GM23338 (cell line): Measurements from ENCODE around the gene MANEA. TPM values are rescaled to one million over a fixed set of nuclear protein-coding genes. Genes with fewer than 3 reads are reported as not detected.

ENCODE experiments used
- ATAC-seq: fragments of 200-7000 bp; cut with Tn5 transposase; 3 replicates; pipeline ENCODE4 v1.9.1; 2020
- DNase-seq: peaks from one replicate; pipeline ENCODE4 v3.0.0-alpha.2; 2015; ENCODE audit warnings: low spot score
- H2AFZ ChIP-seq: fragments of 200-600 bp; sonication (generic); 2 replicates; pipeline ENCODE4 v1.8.0; 2016; ENCODE audit warnings: antibody characterized with exemption, mild to moderate bottlenecking, moderate library complexity
- H3F3A ChIP-seq: fragments of 200-600 bp; sonication (generic); replicated peaks from 2 replicates; pipeline ENCODE4 v1.8.0; 2017; ENCODE audit warnings: antibody characterized with exemption, mixed run types, low read depth
- H3K27ac ChIP-seq: fragments of 200-600 bp; sonication (generic); 2 replicates; pipeline ENCODE4 v1.6.1; 2016; ENCODE audit warnings: low read depth
- H3K27me3 ChIP-seq: fragments of 200-600 bp; sonication (generic); 2 replicates; pipeline ENCODE4 v1.8.0; 2016; ENCODE audit warnings: mild to moderate bottlenecking, mixed run types, moderate library complexity; ENCODE audit not compliant: insufficient read depth
- H3K36me3 ChIP-seq: fragments of 200-600 bp; sonication (generic); 2 replicates; pipeline ENCODE4 v1.8.0; 2016; ENCODE audit warnings: mild to moderate bottlenecking; ENCODE audit not compliant: insufficient read depth
- H3K4me1 ChIP-seq: fragments of 200-600 bp; sonication (generic); 2 replicates; pipeline ENCODE4 v1.8.0; 2016; ENCODE audit warnings: mild to moderate bottlenecking, moderate library complexity; ENCODE audit not compliant: insufficient read depth
- H3K4me2 ChIP-seq: fragments of 200-600 bp; sonication (generic); 2 replicates; pipeline ENCODE4 v1.7.1; 2017; ENCODE audit warnings: mixed run types
- H3K4me3 ChIP-seq: fragments of 200-600 bp; sonication (generic); 2 replicates; pipeline ENCODE4 v1.6.1; 2016; ENCODE audit warnings: mixed run types
- H3K79me2 ChIP-seq: fragments of 200-600 bp; sonication (generic); replicated peaks from 2 replicates; pipeline ENCODE4 v1.8.0; 2017; ENCODE audit warnings: mild to moderate bottlenecking; ENCODE audit not compliant: insufficient read depth
- H3K9me2 ChIP-seq: fragments of 200-600 bp; sonication (generic); 2 replicates; pipeline ENCODE4 v1.8.0; 2017; ENCODE audit not compliant: insufficient read depth
- H4K20me1 ChIP-seq: fragments of 200-600 bp; sonication (generic); replicated peaks from 2 replicates; pipeline ENCODE4 v1.8.0; 2017; ENCODE audit warnings: mild to moderate bottlenecking; ENCODE audit not compliant: insufficient read depth
- H3K27ac Mint-ChIP-seq: 2 replicates; pipeline ENCODE4 v1.8.0; 2020; ENCODE audit warnings: inconsistent platforms, mild to moderate bottlenecking, moderate library complexity, mixed read lengths
- H3K27me3 Mint-ChIP-seq: 3 replicates; pipeline ENCODE4 v1.8.0; 2022; ENCODE audit warnings: low read depth, mild to moderate bottlenecking, moderate library complexity, mixed read lengths, inconsistent platforms; ENCODE audit not compliant: insufficient read depth, poor library complexity
- H3K36me3 Mint-ChIP-seq: 3 replicates; pipeline ENCODE4 v1.8.0; 2021; ENCODE audit warnings: low read depth, mild to moderate bottlenecking, inconsistent platforms, moderate library complexity, mixed read lengths
- H3K4me1 Mint-ChIP-seq: 3 replicates; pipeline ENCODE4 v1.8.0; 2020; ENCODE audit warnings: mild to moderate bottlenecking, inconsistent platforms, mixed read lengths
- H3K4me3 Mint-ChIP-seq: 3 replicates; pipeline ENCODE4 v1.8.0; 2021; ENCODE audit warnings: moderate library complexity, mild to moderate bottlenecking, inconsistent platforms, mixed read lengths
- H3K9me3 Mint-ChIP-seq: 3 replicates; pipeline ENCODE4 v1.8.0; 2020; ENCODE audit warnings: moderate library complexity, mild to moderate bottlenecking, inconsistent platforms, mixed read lengths
- CREB1 ChIP-seq: fragments of 250-450 bp; sonication (Bioruptor Pico); IDR thresholded peaks from 2 replicates; pipeline ENCODE4 v1.5.0; 2020; ENCODE audit warnings: low read depth, mild to moderate bottlenecking, moderate library complexity
- CTCF ChIP-seq, 2 experiments: fragments of 200-600 bp in 1 of 2; sonication (generic) in 1 of 2; conservative IDR thresholded peaks; 2 replicates each; pipeline versions ENCODE4 v1.5.1 to v1.6.1; 2016 to 2017; ENCODE audit warnings: antibody characterized with exemption in 2 of 2, low read depth in 2 of 2, mild to moderate bottlenecking in 2 of 2, moderate library complexity in 1 of 2
- EZH2 ChIP-seq: fragments of 200-600 bp; sonication (generic); IDR thresholded peaks from one replicate; pipeline ENCODE4 v1.8.0; 2017; ENCODE audit warnings: antibody characterized with exemption, mild to moderate bottlenecking, low read depth; ENCODE audit not compliant: unreplicated experiment
- EZH2phosphoT487 ChIP-seq: fragments of 200-600 bp; sonication (generic); IDR thresholded peaks from one replicate; pipeline ENCODE4 v1.8.1; 2018; ENCODE audit warnings: antibody characterized with exemption; ENCODE audit not compliant: unreplicated experiment
- ZNF114 ChIP-seq: fragments of 250-450 bp; sonication (Bioruptor Pico); IDR thresholded peaks from 2 replicates; pipeline ENCODE4 v1.5.0; 2020; ENCODE audit warnings: mild to moderate bottlenecking, moderate library complexity
- ZNF331 ChIP-seq: fragments of 250-450 bp; sonication (Bioruptor Pico); IDR thresholded peaks from 2 replicates; pipeline ENCODE4 v1.5.0; 2020; ENCODE audit warnings: low read depth, mild to moderate bottlenecking, moderate library complexity
- ZNF462 ChIP-seq: fragments of 250-450 bp; sonication (Bioruptor Pico); IDR thresholded peaks from 2 replicates; pipeline ENCODE4 v1.5.0; 2020; ENCODE audit warnings: mild to moderate bottlenecking, moderate library complexity
- polyA plus RNA-seq: library from polyadenylated mRNA; unstranded; fragments of >200 nt; fragmentation: Nextera tagmentation; extraction: Ambion mirVana; gene quantifications from 2 replicates; pipeline ENCODE4 v1.2.1, GENCODE V29; 2016
- total RNA-seq: library from RNA; depleted of rRNA; stranded (reverse); fragments of >200 nt; shearing (Covaris generic); gene quantifications from 2 replicates; pipeline ENCODE4 v1.2.3, GENCODE V29; 2014

The MANEA gene
- total and polyA plus RNA-seq, 2 experiments from 2014 or later: 4.8 to 9.8 TPM

GRCh38 chr6:95548188-95548786 lies 29.0 kb upstream of the MANEA start:
- H3K36me3 ChIP-seq: no peaks in the 10 kb centered on the region
- no peak overlapping the region for H3K4me2 ChIP-seq
- peak; percentile 60 for ATAC-seq
- H3K4me1 ChIP-seq: peaks cover 8% of the 10 kb centered on the region; the same call in 1 of the 2 replicates
- H3K4me3 Mint-ChIP-seq: no peak overlapping the region
- peak; percentile 15 for DNase-seq
- peaks cover 8% of the 10 kb centered on the region for H3K4me1 Mint-ChIP-seq
- H2AFZ ChIP-seq: no peak overlapping the region
- H3F3A ChIP-seq: no peaks in the 10 kb centered on the region
- no peaks in the 10 kb centered on the region for H3K36me3 Mint-ChIP-seq
- no peaks in the 10 kb centered on the region for H3K9me2 ChIP-seq
- H3K27me3 ChIP-seq: no peaks in the 10 kb centered on the region
- H4K20me1 ChIP-seq: no peaks in the 10 kb centered on the region
- H3K4me3 ChIP-seq: no peak overlapping the region
- peaks cover 5% of the 10 kb centered on the region for H3K27me3 Mint-ChIP-seq
- no peak overlapping the region for H3K27ac Mint-ChIP-seq
- H3K27ac ChIP-seq: no peak overlapping the region
- H3K79me2 ChIP-seq: no peaks in the 10 kb centered on the region
- H3K9me3 Mint-ChIP-seq: no peaks in the 10 kb centered on the region
- TF ChIP-seq CTCF (conservative IDR thresholded peaks at IDR 0.05; ENCODE audit: low read depth in 2 of 2): 0 out of 4 replicates have a peak, but pooled peaks of 1 of the 2 experiments have one; percentile 14
- TF ChIP-seq EZH2: no peak

GRCh38 chr6:95551678-95552324 lies 25.5 kb upstream of the MANEA start:
- H3K4me1 Mint-ChIP-seq: peaks cover 11% of the 10 kb centered on the region
- H3K9me3 Mint-ChIP-seq: no peaks in the 10 kb centered on the region
- no peak overlapping the region for H3K4me2 ChIP-seq
- H2AFZ ChIP-seq: no peak overlapping the region; the same call in 1 of the 2 replicates
- H3K36me3 Mint-ChIP-seq: no peaks in the 10 kb centered on the region
- no peaks in the 10 kb centered on the region for H3K27me3 ChIP-seq
- no peak overlapping the region for H3K4me3 Mint-ChIP-seq
- no peak for ATAC-seq
- H3K4me3 ChIP-seq: no peak overlapping the region
- peaks cover 3% of the 10 kb centered on the region for H3K27me3 Mint-ChIP-seq
- H3K27ac ChIP-seq: no peak overlapping the region
- H4K20me1 ChIP-seq: no peaks in the 10 kb centered on the region
- H3K4me1 ChIP-seq: peaks cover 8% of the 10 kb centered on the region; the same call in 1 of the 2 replicates
- no peaks in the 10 kb centered on the region for H3F3A ChIP-seq
- H3K79me2 ChIP-seq: no peaks in the 10 kb centered on the region
- H3K9me2 ChIP-seq: no peaks in the 10 kb centered on the region
- H3K36me3 ChIP-seq: no peaks in the 10 kb centered on the region
- DNase-seq: no peak
- H3K27ac Mint-ChIP-seq: no peak overlapping the region
- TF ChIP-seq ZNF114 (CRISPR knock-in tag): no peak
- TF ChIP-seq CTCF (conservative IDR thresholded peaks at IDR 0.05; ENCODE audit: low read depth in 2 of 2): no peak
- TF ChIP-seq EZH2: no peak
- TF ChIP-seq CREB1 (CRISPR knock-in tag): no peak
- TF ChIP-seq ZNF331: no peak
- no peak for TF ChIP-seq ZNF462 (CRISPR knock-in tag)
- TF ChIP-seq EZH2phosphoT487: no peak
